ENCODE data around the gene VIL1.
A peak's percentile ranks its signal among the peaks of the same experiment; 100 is the strongest.

The VIL1 gene

GRCh38 chr2:218482651-218483050 is 63.7 kb downstream of the VIL1 start:
- TF ChIP-seq EZH2 (optimal IDR thresholded peaks at IDR 0.05; ENCODE audit: low read depth, low read length) (no peak), CTCF (IDR thresholded peaks at IDR 0.05; ENCODE audit: low read length) (no peak), EZH2phosphoT487 (IDR thresholded peaks at IDR 0.05; ENCODE audit: low read length) (no peak)
- Histone ChIP-seq H2AFZ (ENCODE audit: low read length) (no peak overlapping the region), H3F3A (ENCODE audit: insufficient read depth, low read length) (no peaks in the 10 kb centered on the region), H3K9ac (ENCODE audit: low read length) (no peak overlapping the region), H3K27ac (ENCODE audit: low read length) (no peak overlapping the region), H3K4me1 (ENCODE audit: low read length) (no peaks in the 10 kb centered on the region), H4K20me1 (ENCODE audit: insufficient read depth, low read length) (no peaks in the 10 kb centered on the region), H3K9me3 (replicated peaks; ENCODE audit: insufficient read depth, low read length) (no peaks in the 10 kb centered on the region), H3K9me2 (replicated peaks; ENCODE audit: insufficient read depth, low read length) (no peaks in the 10 kb centered on the region), H3K4me2 (ENCODE audit: low read depth, low read length) (no peak overlapping the region), H3K36me3 (replicated peaks; ENCODE audit: insufficient read depth, low read length) (peaks cover 7% of the 10 kb centered on the region; the same call in 1 of the 2 replicates), H3K4me3 (ENCODE audit: low read length) (no peak overlapping the region), H3K27me3 (replicated peaks; ENCODE audit: insufficient read depth, low read length) (no peaks in the 10 kb centered on the region), H3K79me2 (ENCODE audit: low read length) (no peaks in the 10 kb centered on the region)
- peak; percentile 23 for DNase-seq

GRCh38 chr2:218485986-218486667 is 67.2 kb downstream of the VIL1 start:
- H3K9me3 ChIP-seq (replicated peaks; ENCODE audit: insufficient read depth, low read length): no peaks in the 10 kb centered on the region
- H2AFZ ChIP-seq (ENCODE audit: low read length): no peak overlapping the region

GRCh38 chr2:218500501-218501060 is 81.7 kb downstream of the VIL1 start:
- H3K4me2 ChIP-seq (ENCODE audit: low read depth, low read length): no peak overlapping the region
- H3F3A ChIP-seq (ENCODE audit: insufficient read depth, low read length): no peaks in the 10 kb centered on the region
- peaks cover 4% of the 10 kb centered on the region; the same call in 1 of the 2 replicates for H3K36me3 ChIP-seq (replicated peaks; ENCODE audit: insufficient read depth, low read length)
- no peaks in the 10 kb centered on the region for H3K9me3 ChIP-seq (replicated peaks; ENCODE audit: insufficient read depth, low read length)
- no peaks in the 10 kb centered on the region for H4K20me1 ChIP-seq (ENCODE audit: insufficient read depth, low read length)
- no peaks in the 10 kb centered on the region for H3K4me1 ChIP-seq (ENCODE audit: low read length)
- H3K4me3 ChIP-seq (ENCODE audit: low read length): no peak overlapping the region
- no peak overlapping the region for H3K9ac ChIP-seq (ENCODE audit: low read length)
- H3K9me2 ChIP-seq (replicated peaks; ENCODE audit: insufficient read depth, low read length): no peaks in the 10 kb centered on the region
- no peaks in the 10 kb centered on the region for H3K27me3 ChIP-seq (replicated peaks; ENCODE audit: insufficient read depth, low read length)
- H3K27ac ChIP-seq (ENCODE audit: low read length): no peak overlapping the region
- H2AFZ ChIP-seq (ENCODE audit: low read length): no peak overlapping the region
- H3K79me2 ChIP-seq (ENCODE audit: low read length): 0 out of 2 replicates have a peak, but pooled peaks cover 5% of the 10 kb centered on the region
- no peak for DNase-seq
- no peak for TF ChIP-seq EZH2 (optimal IDR thresholded peaks at IDR 0.05; ENCODE audit: low read depth, low read length)
- TF ChIP-seq CTCF (IDR thresholded peaks at IDR 0.05; ENCODE audit: low read length): no peak
- no peak for TF ChIP-seq EZH2phosphoT487 (IDR thresholded peaks at IDR 0.05; ENCODE audit: low read length)

More at GRCh38 chr2:218485986-218486667, 67.2 kb downstream of the VIL1 start:
- H3K4me3 ChIP-seq (ENCODE audit: low read length): no peak overlapping the region
- H3K27me3 ChIP-seq (replicated peaks; ENCODE audit: insufficient read depth, low read length): no peaks in the 10 kb centered on the region
- H3K9me2 ChIP-seq (replicated peaks; ENCODE audit: insufficient read depth, low read length): no peaks in the 10 kb centered on the region
- TF ChIP-seq EZH2phosphoT487 (IDR thresholded peaks at IDR 0.05; ENCODE audit: low read length) (no peak), CTCF (IDR thresholded peaks at IDR 0.05; ENCODE audit: low read length) (no peak), EZH2 (optimal IDR thresholded peaks at IDR 0.05; ENCODE audit: low read depth, low read length) (no peak)
- H3K79me2 ChIP-seq (ENCODE audit: low read length): no peaks in the 10 kb centered on the region
- no peak overlapping the region for H3K27ac ChIP-seq (ENCODE audit: low read length)
- H4K20me1 ChIP-seq (ENCODE audit: insufficient read depth, low read length): no peaks in the 10 kb centered on the region
- H3K9ac ChIP-seq (ENCODE audit: low read length): no peak overlapping the region
- H3K4me1 ChIP-seq (ENCODE audit: low read length): no peaks in the 10 kb centered on the region
- no peak overlapping the region for H3K4me2 ChIP-seq (ENCODE audit: low read depth, low read length)
- DNase-seq: no peak
- H3K36me3 ChIP-seq (replicated peaks; ENCODE audit: insufficient read depth, low read length): peaks cover 7% of the 10 kb centered on the region; the same call in 1 of the 2 replicates
- no peaks in the 10 kb centered on the region for H3F3A ChIP-seq (ENCODE audit: insufficient read depth, low read length)

Measured in MM.1S (cell line).